GM18511 (cell line): Measurements from ENCODE around the gene ZNF431.
"Not testable (repeated sequence)": the region's sequence is repeated elsewhere in the genome, so short reads cannot be mapped to it uniquely, and the experiment has no call there.

Experiments used
- ATAC-seq: cut with Tn5 transposase; IDR thresholded peaks from one replicate; pipeline ENCODE4 v1.9.1; 2021; ENCODE audit warnings: mild to moderate bottlenecking, moderate library complexity; ENCODE audit not compliant: unreplicated experiment

Gene ZNF431

GRCh38 chr19:21143854-21144253, 2.0 kb downstream of the ZNF431 start:
- ATAC-seq, result no peak

DNA sequence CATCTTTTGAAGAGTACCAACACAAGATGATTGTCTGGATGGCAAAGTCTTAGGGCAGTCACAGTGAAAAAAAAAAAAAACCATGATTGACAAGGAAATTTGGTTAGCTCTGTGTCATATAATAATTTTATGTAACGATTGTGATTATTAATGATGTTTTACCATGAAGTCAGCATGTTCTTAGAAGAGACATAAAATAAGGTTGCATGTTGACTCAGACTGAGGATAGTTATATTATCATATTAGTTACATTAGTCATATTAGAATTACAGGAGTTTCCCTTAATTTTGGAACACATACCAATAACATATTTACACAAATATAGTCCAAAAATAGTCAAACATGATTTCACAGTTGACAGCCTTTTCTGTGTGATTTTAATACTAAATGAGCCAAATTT, 5.7 kb downstream of the ZNF431 start:
- ATAC-seq, result no peak

DNA sequence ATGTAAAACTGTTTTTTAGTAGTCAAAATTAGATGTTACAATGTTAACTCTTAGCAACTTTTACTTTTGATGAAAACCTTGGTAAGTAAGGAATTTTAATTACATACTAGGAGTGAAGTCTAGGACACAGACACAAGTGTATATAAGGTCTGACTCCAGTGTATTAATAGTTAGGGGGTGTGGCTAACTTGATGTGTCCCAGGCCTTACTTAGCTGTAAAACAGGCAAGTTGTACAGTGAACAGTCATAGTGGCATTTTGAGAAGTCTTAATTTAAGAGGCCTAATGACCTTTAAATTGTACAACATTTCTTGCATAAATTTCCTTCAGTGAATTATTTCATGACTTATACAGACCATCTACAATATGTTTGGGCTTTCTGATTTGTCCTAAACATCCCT, 6.8 kb downstream of the ZNF431 start:
- no peak for ATAC-seq

DNA sequence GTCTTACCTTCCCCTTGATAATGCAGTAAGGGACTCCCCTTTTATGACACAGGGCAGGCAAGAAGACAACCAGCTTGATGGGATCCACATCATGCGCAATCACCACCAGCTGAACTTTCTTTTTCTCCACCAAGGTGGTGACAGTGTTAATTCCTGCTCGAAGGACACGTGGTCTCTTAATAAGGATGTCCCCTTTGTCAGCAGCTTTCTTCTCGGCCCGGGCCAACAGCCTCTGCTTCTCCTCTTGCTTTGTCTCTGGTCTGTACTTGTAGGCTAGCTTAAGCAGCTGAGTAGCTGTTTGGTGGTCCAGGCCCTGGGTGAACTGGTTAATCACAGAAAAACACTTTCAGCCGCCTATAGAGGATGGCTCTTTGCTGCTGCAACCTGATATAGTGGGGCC, 8.0 kb downstream of the ZNF431 start:
- no peak for ATAC-seq

GRCh38 chr19:21151460-21151859, 9.6 kb downstream of the ZNF431 start:
- ATAC-seq, result no peak

- no peak for ATAC-seq
Measured at GRCh38 chr19:21158523-21159135, 16.8 kb downstream of the ZNF431 start.

GRCh38 chr19:21164541-21164940, 22.7 kb downstream of the ZNF431 start:
- no peak for ATAC-seq

DNA sequence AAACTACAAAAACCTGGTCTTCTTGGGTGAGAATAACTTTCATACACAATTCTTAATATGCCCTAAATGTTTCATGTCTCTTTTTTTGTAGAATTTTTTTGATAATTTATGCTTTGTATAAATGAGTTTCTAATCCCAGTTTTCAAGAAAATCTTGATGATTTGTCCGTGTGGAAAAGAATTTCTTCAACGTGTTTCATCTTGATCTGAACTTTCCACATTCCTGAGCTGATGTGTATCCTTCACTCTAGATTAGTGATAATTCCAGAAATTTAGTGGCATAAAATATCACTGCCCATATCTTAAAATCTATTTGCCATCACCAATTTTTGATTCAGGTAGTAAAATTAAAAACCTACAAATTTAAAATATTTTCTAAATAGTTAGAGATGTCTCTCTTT, 24.6 kb downstream of the ZNF431 start:
- no peak for ATAC-seq

DNA sequence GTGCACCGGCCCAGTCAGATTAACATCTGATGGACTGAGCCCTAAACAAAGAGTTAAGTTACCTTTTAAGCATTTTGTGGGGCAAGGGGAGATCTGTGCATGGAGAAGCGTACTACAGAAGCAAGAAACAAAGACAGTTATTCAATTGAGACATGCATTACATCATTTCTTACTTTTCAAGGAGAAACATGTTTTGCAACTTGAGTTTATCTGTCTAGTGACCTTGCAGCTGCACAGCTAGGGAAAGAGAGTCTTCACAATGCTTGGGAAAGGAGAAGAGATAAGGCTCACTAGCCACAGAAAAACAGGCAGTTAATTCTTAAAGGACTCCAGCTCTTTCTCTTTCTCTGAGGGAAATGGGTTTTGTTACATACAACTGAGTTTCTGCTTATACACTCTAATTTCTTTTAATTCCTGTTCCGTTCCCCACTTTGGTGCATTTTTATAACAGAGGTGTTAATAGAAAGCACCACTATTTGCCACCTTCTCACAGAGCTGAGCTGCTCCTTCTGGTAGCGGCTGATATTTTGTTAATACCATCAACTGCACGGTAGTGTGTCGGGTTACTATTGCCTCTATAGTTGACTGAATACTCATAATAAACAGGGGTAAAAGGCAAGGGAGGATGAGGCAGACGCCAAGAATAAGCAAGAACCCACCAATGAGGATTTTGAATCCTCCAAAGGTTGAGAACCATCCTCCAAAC, 55.9 kb downstream of the ZNF431 start:
- ATAC-seq, result no peak

DNA sequence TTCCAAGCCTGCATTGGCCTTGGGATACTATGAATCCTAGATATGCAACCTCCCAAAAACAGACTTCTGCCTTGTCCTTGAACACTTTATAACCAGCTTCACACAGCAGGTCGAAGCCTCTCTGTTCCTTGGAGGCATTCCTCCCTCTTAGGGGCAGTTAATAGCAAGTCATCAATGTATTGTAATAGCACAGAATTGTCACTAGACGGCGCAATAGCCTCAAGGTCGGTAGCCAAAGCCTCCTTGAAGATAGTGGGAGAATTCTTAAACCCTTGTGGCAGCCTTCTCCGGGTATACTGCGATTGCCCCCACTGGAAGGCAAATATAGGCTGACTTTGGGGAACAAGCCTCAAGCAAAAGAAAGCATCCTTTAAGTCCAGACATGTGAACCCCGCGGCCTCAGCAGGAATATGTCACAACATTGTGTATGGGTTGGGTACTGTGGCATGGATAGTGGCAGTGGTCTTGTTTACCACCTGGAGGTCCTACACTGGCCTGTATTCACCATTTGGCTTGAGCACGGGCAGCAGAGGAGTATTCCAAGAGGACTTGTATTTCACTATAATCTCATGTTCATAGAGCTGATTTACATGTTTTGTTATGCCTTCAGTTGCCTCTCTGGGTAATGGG, 61.1 kb downstream of the ZNF431 start:
- ATAC-seq, result no peak

GRCh38 chr19:21210037-21210621, 68.3 kb downstream of the ZNF431 start:
- no peak for ATAC-seq

DNA sequence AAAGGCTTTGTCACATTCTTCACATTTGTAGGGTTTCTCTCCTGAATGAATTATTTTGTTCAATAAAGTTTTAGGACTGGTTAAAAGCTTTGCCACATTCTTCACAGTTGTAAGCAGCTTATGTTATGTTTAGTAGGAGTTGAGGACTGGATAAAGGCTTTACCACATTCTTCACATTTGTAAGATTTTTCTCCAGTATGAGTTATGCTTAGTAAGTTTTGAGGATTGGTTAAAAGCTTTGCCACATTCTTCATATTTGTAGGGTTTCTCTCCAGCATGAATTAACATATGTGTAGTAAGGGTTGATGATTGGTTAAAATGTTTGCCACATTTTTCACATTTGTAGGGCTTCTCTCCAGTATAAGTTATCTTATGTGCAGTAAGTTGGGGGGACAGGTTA, 79.9 kb downstream of the ZNF431 start:
- no peak for ATAC-seq

DNA sequence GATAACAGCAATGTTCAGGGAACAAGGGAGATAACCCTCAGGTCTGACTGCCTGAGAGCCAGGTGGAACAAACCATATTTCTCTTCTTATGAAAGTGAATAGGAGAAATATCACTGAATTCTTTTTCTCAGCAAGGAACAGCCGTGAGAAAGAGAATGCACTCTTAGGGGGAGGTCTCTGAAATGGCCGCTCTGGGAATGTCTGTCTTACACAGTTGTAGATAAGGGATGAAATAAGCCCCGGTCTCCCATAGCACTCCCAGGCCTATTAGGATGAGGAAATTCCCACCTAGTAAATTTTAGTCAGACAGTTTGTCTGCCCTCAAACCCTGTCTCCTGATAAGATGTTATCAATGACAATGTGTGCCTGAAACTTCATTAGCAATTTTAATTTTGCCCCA, 88.1 kb downstream of the ZNF431 start:
- not testable (repeated sequence) for ATAC-seq

DNA sequence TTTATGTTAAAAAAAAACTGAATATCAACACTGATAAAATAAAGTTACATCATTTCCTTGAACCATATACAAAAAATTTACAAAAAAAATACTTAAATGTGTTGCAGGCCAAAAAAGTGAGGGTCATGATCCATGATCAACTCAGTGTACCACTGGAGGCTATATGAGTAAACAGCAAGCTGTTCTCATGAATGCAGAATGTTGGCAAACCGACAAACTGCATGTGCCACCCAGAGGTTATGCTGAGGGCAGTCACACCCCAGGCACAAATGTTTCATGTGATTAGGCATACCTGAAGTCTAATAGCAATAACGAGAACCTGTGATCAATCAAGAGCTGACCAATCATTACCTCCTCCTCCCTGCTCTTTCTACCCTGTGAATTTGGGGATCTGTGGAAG, 91.9 kb downstream of the ZNF431 start:
- ATAC-seq, result no peak

DNA sequence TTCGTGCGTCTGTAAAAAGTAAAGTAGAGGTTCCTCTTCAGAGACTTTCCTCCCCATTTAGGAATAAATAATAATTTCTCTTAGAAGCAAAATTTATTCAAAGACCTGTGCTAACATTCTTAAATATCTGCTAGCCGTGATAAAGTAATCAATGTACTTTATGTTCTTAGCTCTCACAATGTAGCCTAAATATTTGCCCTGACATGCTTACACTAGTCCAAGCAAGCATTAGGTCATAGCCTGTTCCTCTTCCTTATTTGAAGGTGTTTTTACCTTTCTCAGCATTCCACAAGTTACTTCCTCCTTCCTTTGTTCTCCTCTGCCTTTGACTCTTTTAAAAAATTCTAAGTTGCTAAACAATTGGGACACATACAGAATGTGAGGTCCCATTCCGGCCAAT, 94.9 kb downstream of the ZNF431 start:
- ATAC-seq, result not testable (repeated sequence)

DNA sequence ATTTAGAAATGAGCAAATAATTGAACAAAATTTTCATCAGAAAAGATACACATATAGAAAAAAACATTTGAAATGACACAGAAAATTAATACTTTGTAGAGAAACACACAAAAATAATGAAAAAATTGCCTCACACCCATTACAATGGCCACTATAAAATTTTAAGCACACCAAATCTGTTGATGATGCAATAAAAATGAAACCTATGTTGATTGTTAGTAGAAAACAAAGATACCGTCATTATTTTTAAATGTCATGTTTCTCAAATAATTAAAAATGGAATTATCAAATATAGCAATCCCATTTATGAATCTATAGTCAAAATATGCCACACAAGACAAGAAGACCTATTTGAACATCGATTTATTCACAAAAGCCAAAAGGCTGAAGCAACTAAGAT, 96.8 kb downstream of the ZNF431 start:
- ATAC-seq, result no peak
